ENCODE results near the gene HOXD12.

The HOXD12 gene

GRCh38 chr2:176133389-176133788 is 33.8 kb downstream of the HOXD12 start:
- DNase-seq = peak; percentile 49

- no peak for DNase-seq
Observed at GRCh38 chr2:176134035-176134434, 34.4 kb downstream of the HOXD12 start.

GRCh38 chr2:176135035-176135440 is 35.4 kb downstream of the HOXD12 start:
- peak; percentile 81 for DNase-seq

GRCh38 chr2:176136374-176137251 is 37.0 kb downstream of the HOXD12 start:
- peak; percentile 50 for DNase-seq

- DNase-seq = no peak
Observed at GRCh38 chr2:176137252-176137580, 37.6 kb downstream of the HOXD12 start.

- peak; percentile 27 for DNase-seq
Observed at GRCh38 chr2:176137906-176138305, 38.3 kb downstream of the HOXD12 start.

GRCh38 chr2:176138526-176138922 is 38.9 kb downstream of the HOXD12 start:
- peak; percentile 30 for DNase-seq

- peak; percentile 30 for DNase-seq
Observed at GRCh38 chr2:176138923-176139660, 39.5 kb downstream of the HOXD12 start.

- peak; percentile 49 for DNase-seq
Observed at GRCh38 chr2:176139661-176140512, 40.3 kb downstream of the HOXD12 start.

- no peak for DNase-seq
Observed at GRCh38 chr2:176140513-176141317, 41.1 kb downstream of the HOXD12 start.

GRCh38 chr2:176142281-176142680 is 42.7 kb downstream of the HOXD12 start:
- DNase-seq = no peak

GRCh38 chr2:176145085-176145969 is 45.7 kb downstream of the HOXD12 start:
- DNase-seq = no peak

GRCh38 chr2:176146101-176146500 is 46.5 kb downstream of the HOXD12 start:
- peak; percentile 36 for DNase-seq

GRCh38 chr2:176146645-176147044 is 47.0 kb downstream of the HOXD12 start:
- no peak for DNase-seq

GRCh38 chr2:176147210-176147799 is 47.7 kb downstream of the HOXD12 start:
- DNase-seq = no peak

GRCh38 chr2:176147800-176148496 is 48.4 kb downstream of the HOXD12 start:
- no peak for DNase-seq

- DNase-seq = no peak
Observed at GRCh38 chr2:176148751-176149421, 49.3 kb downstream of the HOXD12 start.

GRCh38 chr2:176149481-176149938 is 49.9 kb downstream of the HOXD12 start:
- no peak for DNase-seq

GRCh38 chr2:176149939-176150583 is 50.5 kb downstream of the HOXD12 start:
- DNase-seq = no peak

Measured in DMS79 treated with DMSO at 0.1 percent for 48 hours (cell line).